ENCODE data around the gene OBI1.

Gene OBI1

GRCh38 chr13:78638216-78638615 is 20.7 kb downstream of the OBI1 start:
- Histone ChIP-seq H3K4me1 (ENCODE audit: control insufficient read depth, insufficient read depth, low read length) (no peaks in the 10 kb centered on the region), H3K9me3 (replicated peaks; ENCODE audit: low read length) (no peaks in the 10 kb centered on the region), H3K9ac (ENCODE audit: low read depth, low read length) (no peak overlapping the region), H3K4me3 (ENCODE audit: low read length) (no peak overlapping the region), H3K4me2 (ENCODE audit: low read length) (no peak overlapping the region), H3K36me3 (ENCODE audit: insufficient read depth, low read length) (peaks cover 29% of the 10 kb centered on the region), H3K27me3 (ENCODE audit: control insufficient read depth, insufficient read depth, low read length) (no peaks in the 10 kb centered on the region)

GRCh38 chr13:78636495-78636894 is 22.5 kb downstream of the OBI1 start:
- H3K9ac ChIP-seq (ENCODE audit: low read depth, low read length): no peak overlapping the region
- peaks cover 40% of the 10 kb centered on the region for H3K36me3 ChIP-seq (ENCODE audit: insufficient read depth, low read length)
- H3K27me3 ChIP-seq (ENCODE audit: control insufficient read depth, insufficient read depth, low read length): no peaks in the 10 kb centered on the region
- no peaks in the 10 kb centered on the region for H3K4me1 ChIP-seq (ENCODE audit: control insufficient read depth, insufficient read depth, low read length)
- H3K9me3 ChIP-seq (replicated peaks; ENCODE audit: low read length): no peaks in the 10 kb centered on the region
- no peak overlapping the region for H3K4me3 ChIP-seq (ENCODE audit: low read length)
- H3K4me2 ChIP-seq (ENCODE audit: low read length): no peak overlapping the region

- H3K9me3 ChIP-seq (replicated peaks; ENCODE audit: low read length): no peaks in the 10 kb centered on the region
- no peak overlapping the region for H3K9ac ChIP-seq (ENCODE audit: low read depth, low read length)
- H3K4me2 ChIP-seq (ENCODE audit: low read length): no peak overlapping the region
- no peaks in the 10 kb centered on the region for H3K27me3 ChIP-seq (ENCODE audit: control insufficient read depth, insufficient read depth, low read length)
- no peaks in the 10 kb centered on the region for H3K4me1 ChIP-seq (ENCODE audit: control insufficient read depth, insufficient read depth, low read length)
- no peak overlapping the region for H3K4me3 ChIP-seq (ENCODE audit: low read length)
- peaks cover 34% of the 10 kb centered on the region for H3K36me3 ChIP-seq (ENCODE audit: insufficient read depth, low read length)
These were observed 26.0 kb downstream of the OBI1 start for GRCh38 chr13:78632996-78633395.

- Histone ChIP-seq H3K9ac (ENCODE audit: low read depth, low read length) (no peak overlapping the region), H3K4me3 (ENCODE audit: low read length) (no peak overlapping the region), H3K9me3 (replicated peaks; ENCODE audit: low read length) (no peaks in the 10 kb centered on the region), H3K27me3 (ENCODE audit: control insufficient read depth, insufficient read depth, low read length) (no peaks in the 10 kb centered on the region), H3K4me2 (ENCODE audit: low read length) (no peak overlapping the region), H3K4me1 (ENCODE audit: control insufficient read depth, insufficient read depth, low read length) (no peaks in the 10 kb centered on the region), H3K36me3 (ENCODE audit: insufficient read depth, low read length) (peaks cover 26% of the 10 kb centered on the region)
These were observed 27.9 kb downstream of the OBI1 start for GRCh38 chr13:78631077-78631476.

GRCh38 chr13:78630511-78630910 is 28.4 kb downstream of the OBI1 start:
- no peaks in the 10 kb centered on the region for H3K4me1 ChIP-seq (ENCODE audit: control insufficient read depth, insufficient read depth, low read length)
- peaks cover 26% of the 10 kb centered on the region for H3K36me3 ChIP-seq (ENCODE audit: insufficient read depth, low read length)
- no peak overlapping the region for H3K4me2 ChIP-seq (ENCODE audit: low read length)
- no peak overlapping the region for H3K4me3 ChIP-seq (ENCODE audit: low read length)
- no peaks in the 10 kb centered on the region for H3K27me3 ChIP-seq (ENCODE audit: control insufficient read depth, insufficient read depth, low read length)
- no peak overlapping the region for H3K9ac ChIP-seq (ENCODE audit: low read depth, low read length)
- no peaks in the 10 kb centered on the region for H3K9me3 ChIP-seq (replicated peaks; ENCODE audit: low read length)

GRCh38 chr13:78625384-78625783 is 33.6 kb downstream of the OBI1 start:
- Histone ChIP-seq H3K4me3 (ENCODE audit: low read length) (no peak overlapping the region), H3K4me1 (ENCODE audit: control insufficient read depth, insufficient read depth, low read length) (no peaks in the 10 kb centered on the region), H3K27me3 (ENCODE audit: control insufficient read depth, insufficient read depth, low read length) (no peaks in the 10 kb centered on the region), H3K4me2 (ENCODE audit: low read length) (no peak overlapping the region), H3K9me3 (replicated peaks; ENCODE audit: low read length) (no peaks in the 10 kb centered on the region), H3K36me3 (ENCODE audit: insufficient read depth, low read length) (peaks cover 13% of the 10 kb centered on the region), H3K9ac (ENCODE audit: low read depth, low read length) (no peak overlapping the region)

GRCh38 chr13:78623132-78623531 is 35.8 kb downstream of the OBI1 start:
- H3K4me1 ChIP-seq (ENCODE audit: control insufficient read depth, insufficient read depth, low read length): no peaks in the 10 kb centered on the region
- H3K9me3 ChIP-seq (replicated peaks; ENCODE audit: low read length): no peaks in the 10 kb centered on the region
- H3K9ac ChIP-seq (ENCODE audit: low read depth, low read length): no peak overlapping the region
- no peak overlapping the region for H3K4me3 ChIP-seq (ENCODE audit: low read length)
- H3K4me2 ChIP-seq (ENCODE audit: low read length): no peak overlapping the region
- H3K36me3 ChIP-seq (ENCODE audit: insufficient read depth, low read length): peaks cover 4% of the 10 kb centered on the region
- H3K27me3 ChIP-seq (ENCODE audit: control insufficient read depth, insufficient read depth, low read length): no peaks in the 10 kb centered on the region

- H3K36me3 ChIP-seq (ENCODE audit: insufficient read depth, low read length): peaks cover 7% of the 10 kb centered on the region
- H3K4me1 ChIP-seq (ENCODE audit: control insufficient read depth, insufficient read depth, low read length): no peaks in the 10 kb centered on the region
- no peak overlapping the region for H3K4me2 ChIP-seq (ENCODE audit: low read length)
- no peaks in the 10 kb centered on the region for H3K9me3 ChIP-seq (replicated peaks; ENCODE audit: low read length)
- no peaks in the 10 kb centered on the region for H3K27me3 ChIP-seq (ENCODE audit: control insufficient read depth, insufficient read depth, low read length)
- H3K9ac ChIP-seq (ENCODE audit: low read depth, low read length): no peak overlapping the region
- no peak overlapping the region for H3K4me3 ChIP-seq (ENCODE audit: low read length)
These were observed 38.0 kb downstream of the OBI1 start for GRCh38 chr13:78620936-78621470.

- Histone ChIP-seq H3K27me3 (ENCODE audit: control insufficient read depth, insufficient read depth, low read length) (no peaks in the 10 kb centered on the region), H3K4me3 (ENCODE audit: low read length) (no peak overlapping the region), H3K9ac (ENCODE audit: low read depth, low read length) (no peak overlapping the region), H3K4me2 (ENCODE audit: low read length) (no peak overlapping the region), H3K36me3 (ENCODE audit: insufficient read depth, low read length) (peaks cover 17% of the 10 kb centered on the region), H3K4me1 (ENCODE audit: control insufficient read depth, insufficient read depth, low read length) (no peaks in the 10 kb centered on the region), H3K9me3 (replicated peaks; ENCODE audit: low read length) (no peaks in the 10 kb centered on the region)
These were observed 40.5 kb downstream of the OBI1 start for GRCh38 chr13:78618411-78618810.

GRCh38 chr13:78611040-78611439 is 47.9 kb downstream of the OBI1 start:
- H3K9me3 ChIP-seq (replicated peaks; ENCODE audit: low read length): no peaks in the 10 kb centered on the region
- peaks cover 10% of the 10 kb centered on the region for H3K36me3 ChIP-seq (ENCODE audit: insufficient read depth, low read length)
- H3K4me2 ChIP-seq (ENCODE audit: low read length): no peak overlapping the region
- H3K4me1 ChIP-seq (ENCODE audit: control insufficient read depth, insufficient read depth, low read length): peaks cover 5% of the 10 kb centered on the region
- no peak overlapping the region for H3K4me3 ChIP-seq (ENCODE audit: low read length)
- peaks cover 15% of the 10 kb centered on the region for H3K27me3 ChIP-seq (ENCODE audit: control insufficient read depth, insufficient read depth, low read length)
- no peak overlapping the region for H3K9ac ChIP-seq (ENCODE audit: low read depth, low read length)

- no peak overlapping the region for H3K4me2 ChIP-seq (ENCODE audit: low read length)
- H3K9ac ChIP-seq (ENCODE audit: low read depth, low read length): no peak overlapping the region
- no peak overlapping the region for H3K4me3 ChIP-seq (ENCODE audit: low read length)
- peaks cover 19% of the 10 kb centered on the region for H3K27me3 ChIP-seq (ENCODE audit: control insufficient read depth, insufficient read depth, low read length)
- peaks cover 5% of the 10 kb centered on the region for H3K4me1 ChIP-seq (ENCODE audit: control insufficient read depth, insufficient read depth, low read length)
- no peaks in the 10 kb centered on the region for H3K9me3 ChIP-seq (replicated peaks; ENCODE audit: low read length)
- H3K36me3 ChIP-seq (ENCODE audit: insufficient read depth, low read length): peaks cover 7% of the 10 kb centered on the region
These were observed 48.5 kb downstream of the OBI1 start for GRCh38 chr13:78610381-78610883.

GRCh38 chr13:78609464-78610205 is 49.3 kb downstream of the OBI1 start:
- Histone ChIP-seq H3K9ac (ENCODE audit: low read depth, low read length) (peak overlapping the region; percentile 64), H3K9me3 (replicated peaks; ENCODE audit: low read length) (no peaks in the 10 kb centered on the region), H3K36me3 (ENCODE audit: insufficient read depth, low read length) (peaks cover 4% of the 10 kb centered on the region), H3K27me3 (ENCODE audit: control insufficient read depth, insufficient read depth, low read length) (peaks cover 24% of the 10 kb centered on the region), H3K4me2 (ENCODE audit: low read length) (peak overlapping the region; percentile 97), H3K4me1 (ENCODE audit: control insufficient read depth, insufficient read depth, low read length) (peaks cover 5% of the 10 kb centered on the region), H3K4me3 (ENCODE audit: low read length) (peak overlapping the region; percentile 69)
